Suprapubic skin (tissue), 4 donors: ENCODE data around the gene C2orf92.

Experiments
- EP300 ChIP-seq: sonication (generic); formaldehyde crosslinking; IDR thresholded peaks from one replicate; pipeline ENCODE4 v1.6.1; 2017; ENCODE audit warnings: antibody characterized with exemption
- POLR2AphosphoS5 ChIP-seq, 3 donors: sonication (generic); formaldehyde crosslinking; IDR thresholded peaks; one replicate each; pipeline ENCODE4 v1.6.1; 2017; ENCODE audit warnings: antibody characterized with exemption in 3 of 3
- TF ChIP-seq, protein P1 (sequence below), 2 donors: fragments of 200-600 bp in 1 of 2; fragments of 450-650 bp in 1 of 2; sonication (generic) in 1 of 2; IDR thresholded peaks; one replicate each; pipeline ENCODE4 v1.5.1; 2016 to 2019; ENCODE audit warnings: antibody characterized with exemption in 2 of 2, mild to moderate bottlenecking in 1 of 2, moderate library complexity in 1 of 2

DNA sequence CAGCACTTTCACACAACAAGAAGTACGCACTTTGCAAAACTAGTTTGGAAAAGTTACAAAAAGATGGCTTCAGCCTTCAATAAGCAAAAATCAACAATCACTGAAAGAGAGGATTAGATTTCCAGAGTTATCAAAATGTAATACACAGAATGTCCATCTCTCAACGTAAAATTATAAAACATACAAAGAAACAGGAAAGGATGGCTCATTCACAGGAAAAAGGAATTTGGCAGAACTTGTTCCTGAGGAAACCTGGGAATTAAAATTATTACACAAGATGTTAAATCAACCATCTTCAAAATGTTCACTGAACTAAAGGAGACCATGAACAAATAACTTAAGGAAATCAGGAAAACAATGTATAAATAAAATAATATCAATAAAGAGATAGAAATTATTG is 8.0 kb downstream of the C2orf92 start:
- TF ChIP-seq, protein P1, sequence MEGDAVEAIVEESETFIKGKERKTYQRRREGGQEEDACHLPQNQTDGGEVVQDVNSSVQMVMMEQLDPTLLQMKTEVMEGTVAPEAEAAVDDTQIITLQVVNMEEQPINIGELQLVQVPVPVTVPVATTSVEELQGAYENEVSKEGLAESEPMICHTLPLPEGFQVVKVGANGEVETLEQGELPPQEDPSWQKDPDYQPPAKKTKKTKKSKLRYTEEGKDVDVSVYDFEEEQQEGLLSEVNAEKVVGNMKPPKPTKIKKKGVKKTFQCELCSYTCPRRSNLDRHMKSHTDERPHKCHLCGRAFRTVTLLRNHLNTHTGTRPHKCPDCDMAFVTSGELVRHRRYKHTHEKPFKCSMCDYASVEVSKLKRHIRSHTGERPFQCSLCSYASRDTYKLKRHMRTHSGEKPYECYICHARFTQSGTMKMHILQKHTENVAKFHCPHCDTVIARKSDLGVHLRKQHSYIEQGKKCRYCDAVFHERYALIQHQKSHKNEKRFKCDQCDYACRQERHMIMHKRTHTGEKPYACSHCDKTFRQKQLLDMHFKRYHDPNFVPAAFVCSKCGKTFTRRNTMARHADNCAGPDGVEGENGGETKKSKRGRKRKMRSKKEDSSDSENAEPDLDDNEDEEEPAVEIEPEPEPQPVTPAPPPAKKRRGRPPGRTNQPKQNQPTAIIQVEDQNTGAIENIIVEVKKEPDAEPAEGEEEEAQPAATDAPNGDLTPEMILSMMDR (IDR thresholded peaks at IDR 0.05): no peak
- no peak for TF ChIP-seq POLR2AphosphoS5 (IDR thresholded peaks at IDR 0.05)
- no peak for TF ChIP-seq EP300
